H9 (cell line): ENCODE measurements around the gene SEC61A1. TPM values are rescaled to one million over a fixed set of nuclear protein-coding genes. Genes with fewer than 3 reads are reported as not detected.

Experiments used
- DNase-seq: peaks from one replicate; pipeline ENCODE4 v3.0.0-alpha.2; 2017
- H2AFZ ChIP-seq: one replicate; pipeline ENCODE4 v1.6.1; 2013; ENCODE audit warnings: mild to moderate bottlenecking, low read length, control low read depth, moderate library complexity
- H2AK5ac ChIP-seq: 2 replicates; pipeline ENCODE4 v1.6.1; 2013; ENCODE audit warnings: low read length, control low read depth, mixed read lengths; ENCODE audit not compliant: insufficient read length
- H2BK120ac ChIP-seq: one replicate; pipeline ENCODE4 v1.6.1; 2013; ENCODE audit warnings: low read depth, mild to moderate bottlenecking, low read length, control low read depth, inconsistent platforms; ENCODE audit not compliant: poor library complexity, severe bottlenecking
- H2BK12ac ChIP-seq: 2 replicates; pipeline ENCODE4 v1.6.1; 2013; ENCODE audit warnings: low read length, control low read depth, mixed read lengths, low read depth; ENCODE audit not compliant: insufficient read length
- H2BK15ac ChIP-seq: 2 replicates; pipeline ENCODE4 v1.6.1; 2013; ENCODE audit warnings: low read depth, low read length, control low read depth
- H2BK20ac ChIP-seq: one replicate; pipeline ENCODE4 v1.6.1; 2013; ENCODE audit warnings: low read depth, mild to moderate bottlenecking, low read length, control low read depth, inconsistent platforms; ENCODE audit not compliant: poor library complexity, severe bottlenecking
- H2BK5ac ChIP-seq: 2 replicates; pipeline ENCODE4 v1.6.1; 2013; ENCODE audit warnings: low read length, control low read depth, mixed read lengths; ENCODE audit not compliant: insufficient read length
- H3K14ac ChIP-seq: 2 replicates; pipeline ENCODE4 v1.6.1; 2013; ENCODE audit warnings: low read length, control low read depth; ENCODE audit not compliant: insufficient read depth
- H3K18ac ChIP-seq: 2 replicates; pipeline ENCODE4 v1.6.1; 2013; ENCODE audit warnings: low read depth, mild to moderate bottlenecking, mixed read lengths, low read length, control low read depth; ENCODE audit not compliant: insufficient read length
- H3K23ac ChIP-seq: 2 replicates; pipeline ENCODE4 v1.6.1; 2013; ENCODE audit warnings: low read length, control low read depth, mixed read lengths, low read depth; ENCODE audit not compliant: insufficient read length
- H3K23me2 ChIP-seq: 2 replicates; pipeline ENCODE4 v1.6.1; 2013; ENCODE audit warnings: low read depth, mild to moderate bottlenecking, mixed read lengths, low read length, control low read depth; ENCODE audit not compliant: insufficient read length, poor library complexity, severe bottlenecking
- H3K27ac ChIP-seq: 2 replicates; pipeline ENCODE4 v1.5.1; 2013; ENCODE audit warnings: low read length, control low read depth, mixed read lengths, low read depth; ENCODE audit not compliant: insufficient read length
- H3K27me3 ChIP-seq: 2 replicates; pipeline ENCODE4 v1.6.1; 2013; ENCODE audit warnings: low read length, control low read depth, inconsistent platforms; ENCODE audit not compliant: insufficient read depth
- H3K4ac ChIP-seq: 2 replicates; pipeline ENCODE4 v1.6.1; 2013; ENCODE audit warnings: low read depth, mild to moderate bottlenecking, control low read depth, inconsistent platforms, low read length, moderate library complexity
- H3K4me1 ChIP-seq: 2 replicates; pipeline ENCODE4 v1.6.1; 2013; ENCODE audit warnings: low read length, control low read depth, inconsistent platforms; ENCODE audit not compliant: insufficient read depth
- H3K4me2 ChIP-seq: 2 replicates; pipeline ENCODE4 v1.6.1; 2013; ENCODE audit warnings: low read length, control low read depth, mixed read lengths; ENCODE audit not compliant: insufficient read length, insufficient read depth
- H3K56ac ChIP-seq: 2 replicates; pipeline ENCODE4 v1.6.1; 2013; ENCODE audit warnings: low read depth, mild to moderate bottlenecking, mixed read lengths, low read length, control low read depth; ENCODE audit not compliant: insufficient read length
- H3K79me1 ChIP-seq: 2 replicates; pipeline ENCODE4 v1.6.1; 2013; ENCODE audit warnings: low read depth, mild to moderate bottlenecking, moderate library complexity, low read length, control low read depth, inconsistent platforms; ENCODE audit not compliant: insufficient read depth, poor library complexity, severe bottlenecking
- H3K79me2 ChIP-seq: 2 replicates; pipeline ENCODE4 v1.6.1; 2013; ENCODE audit warnings: low read length, control low read depth, inconsistent platforms; ENCODE audit not compliant: insufficient read depth
- H3K9ac ChIP-seq: 2 replicates; pipeline ENCODE4 v1.6.1; 2013; ENCODE audit warnings: low read length, control low read depth, mixed read lengths; ENCODE audit not compliant: insufficient read length; ENCODE audit errors: extremely low read depth
- H3K9me3 ChIP-seq: one replicate; pipeline ENCODE4 v1.6.1; 2013; ENCODE audit warnings: low read depth, low read length, inconsistent platforms; ENCODE audit not compliant: control insufficient read depth
- H3T11ph ChIP-seq: one replicate; pipeline ENCODE4 v1.6.1; 2013; ENCODE audit warnings: mild to moderate bottlenecking, low read length, control low read depth, inconsistent platforms
- H4K20me1 ChIP-seq: one replicate; pipeline ENCODE4 v1.6.1; 2013; ENCODE audit not compliant: control insufficient read depth, insufficient read length, insufficient read depth
- H4K5ac ChIP-seq: 2 replicates; pipeline ENCODE4 v1.6.1; 2013; ENCODE audit warnings: low read depth, mild to moderate bottlenecking, mixed read lengths, low read length, control low read depth; ENCODE audit not compliant: insufficient read length
- H4K8ac ChIP-seq: replicated peaks from 2 replicates; pipeline ENCODE4 v1.6.1; 2013; ENCODE audit warnings: low read length, control low read depth, mixed read lengths, low read depth; ENCODE audit not compliant: insufficient read length
- H4K91ac ChIP-seq: 2 replicates; pipeline ENCODE4 v1.6.1; 2013; ENCODE audit warnings: low read depth, mild to moderate bottlenecking, moderate library complexity, mixed read lengths, low read length, control low read depth; ENCODE audit not compliant: insufficient read length
- H3K27ac Mint-ChIP-seq, 3 experiments: 2 replicates in 2 of 3; 3 replicates in 1 of 3; pipeline ENCODE4 v1.8.0; 2020 to 2021; ENCODE audit warnings: mixed read lengths in 3 of 3, mild to moderate bottlenecking in 1 of 3, moderate library complexity in 1 of 3
- H3K27me3 Mint-ChIP-seq: 2 replicates; pipeline ENCODE4 v1.8.0; 2021; ENCODE audit warnings: low read depth, mild to moderate bottlenecking, moderate library complexity, mixed read lengths
- H3K36me3 Mint-ChIP-seq, 3 experiments: 2 replicates in 2 of 3; 3 replicates in 1 of 3; pipeline ENCODE4 v1.8.0; 2020 to 2021; ENCODE audit warnings: low read depth in 3 of 3, mixed read lengths in 3 of 3; ENCODE audit not compliant: insufficient read depth in 1 of 3
- H3K4me1 Mint-ChIP-seq, 2 experiments: 2 replicates each; pipeline ENCODE4 v1.8.0; 2020; ENCODE audit warnings: mixed read lengths in 2 of 2
- H3K4me3 Mint-ChIP-seq, 2 experiments: 2 replicates in 1 of 2; 3 replicates in 1 of 2; pipeline ENCODE4 v1.8.0; 2020 to 2021; ENCODE audit warnings: mild to moderate bottlenecking in 2 of 2, mixed read lengths in 2 of 2, moderate library complexity in 1 of 2
- H3K9me3 Mint-ChIP-seq, 2 experiments: 2 replicates in 1 of 2; 3 replicates in 1 of 2; pipeline ENCODE4 v1.8.0; 2020; ENCODE audit warnings: mild to moderate bottlenecking in 2 of 2, mixed read lengths in 2 of 2, moderate library complexity in 1 of 2
- CTCF ChIP-seq: fragments of 200-600 bp; sonication (generic); conservative IDR thresholded peaks from 3 replicates; pipeline ENCODE4 v1.8.0; 2021; ENCODE audit warnings: antibody characterized with exemption, mild to moderate bottlenecking
- WGBS: extraction: QIAGEN DNeasy Blood & Tissue Kit; methylation state at CpG from one replicate; pipeline ENCODE4 v1.1.7; 2013; ENCODE audit warnings: missing lambda C conversion rate, low lambda C conversion rate, mixed read lengths; ENCODE audit not compliant: insufficient read length; ENCODE audit errors: extremely low coverage; 5-methylcytosine and 5-hydroxymethylcytosine counted together
- total RNA-seq: library from RNA; stranded (reverse); gene quantifications from 2 replicates; pipeline ENCODE4 v1.2.1, GENCODE V29; 2021

SEC61A1 gene
- total RNA-seq, 1 experiment from 2014 or later = 146 TPM

- H3K27ac ChIP-seq = no peak overlapping the region
- no peaks in the 10 kb centered on the region for H3K27me3 ChIP-seq
- H3K23me2 ChIP-seq = peaks cover 12% of the 10 kb centered on the region
- H3K79me1 ChIP-seq = no peaks in the 10 kb centered on the region
- no peak overlapping the region for H3K56ac ChIP-seq
- Mint-ChIP-seq H3K27me3 (peaks cover 13% of the 10 kb centered on the region), H3K4me3 (peak overlapping the region; percentile 42 to 55; a peak in 3 of 5 replicates), H3K27ac (no peak overlapping the region), H3K4me1 (peaks cover 11 to 15% of the 10 kb centered on the region in 2 experiments), H3K36me3 (peaks cover 13 to 42% (median 37%) of the 10 kb centered on the region in 3 experiments; a peak in 6 of 7 replicates), H3K9me3 (no peaks in the 10 kb centered on the region)
- H2BK120ac ChIP-seq = no peak overlapping the region
- H3K4me2 ChIP-seq = no peak overlapping the region
- no peak overlapping the region for H4K91ac ChIP-seq
- H3K18ac ChIP-seq = no peak overlapping the region
- H2AK5ac ChIP-seq = no peak overlapping the region
- H3K79me2 ChIP-seq = no peaks in the 10 kb centered on the region
- H4K20me1 ChIP-seq = no peaks in the 10 kb centered on the region
- H3T11ph ChIP-seq = no peak overlapping the region
- no peak overlapping the region for H3K4ac ChIP-seq
- H4K5ac ChIP-seq = no peak overlapping the region
- TF ChIP-seq CTCF = no peak
- no peak overlapping the region for H2BK15ac ChIP-seq
- no peak overlapping the region for H3K23ac ChIP-seq
- no peaks in the 10 kb centered on the region for H3K9me3 ChIP-seq
- WGBS = no CpG with 5 or more reads among the region's 11 CpGs
- H2BK12ac ChIP-seq = no peak overlapping the region
- H3K14ac ChIP-seq = no peak overlapping the region
- H2BK5ac ChIP-seq = no peak overlapping the region
- DNase-seq = no peak
- H3K4me1 ChIP-seq = peaks cover 6% of the 10 kb centered on the region; the same call in 1 of the 2 replicates
- H2AFZ ChIP-seq = no peak overlapping the region
- no peak overlapping the region for H4K8ac ChIP-seq
- no peak overlapping the region for H2BK20ac ChIP-seq
- H3K9ac ChIP-seq = no peak overlapping the region
Observed at GRCh38 chr3:128077202-128077624, 25.0 kb downstream of the SEC61A1 start.
